T-cell (primary cell): ENCODE results near the gene PLCG1. TPM values are rescaled to one million over a fixed set of nuclear protein-coding genes. Genes with fewer than 3 reads are reported as not detected.

Experiments
- ATAC-seq, 4 experiments: fragments of 200-7000 bp in 3 of 4; fragments of 150-1000 bp in 1 of 4; cut with Tn5 transposase; replicated peaks in 1 of 4; 1 replicate in 3 of 4; 2 replicates in 1 of 4; pipeline ENCODE4 v1.10.0; 2021; ENCODE audit warnings: moderate library complexity in 3 of 4, mild to moderate bottlenecking in 2 of 4, moderate number of reproducible peaks in 1 of 4
- CTCF ChIA-PET, 2 donors: fragments of 300-600 bp; sonication (Branson Sonifier 250); formaldehyde crosslinking; loops; one replicate each; lab custom pipeline; 2022; ENCODE audit warnings: antibody characterized with exemption in 2 of 2; lab: Charles Lee
- POLR2A ChIA-PET, 2 donors: fragments of 300-600 bp; sonication (Branson Sonifier 250); formaldehyde crosslinking; loops; one replicate each; lab custom pipeline; 2022; ENCODE audit warnings: antibody characterized with exemption in 2 of 2; lab: Charles Lee
- DNase-seq, 35 experiments: peaks; one replicate each; pipeline versions ENCODE4 v3.0.0 to v3.0.0-alpha.2; 2013 to 2023
- H3K27ac ChIP-seq: one replicate; pipeline ENCODE4 v1.5.1; 2013; ENCODE audit warnings: low read length
- H3K27me3 ChIP-seq, 2 experiments: replicated peaks in 1 of 2; 1 replicate in 1 of 2; 2 replicates in 1 of 2; pipeline versions ENCODE4 v1.6.1 to v1.7.0; 2013; ENCODE audit warnings: low read length in 1 of 2, mixed read lengths in 1 of 2; ENCODE audit not compliant: control insufficient read depth in 2 of 2, insufficient read depth in 2 of 2; ENCODE audit errors: extremely low read depth in 1 of 2
- H3K36me3 ChIP-seq, 2 donors: 1 replicate in 1 of 2; 2 replicates in 1 of 2; pipeline versions ENCODE4 v1.6.1 to v1.7.0; 2013; ENCODE audit warnings: low read length in 1 of 2; ENCODE audit not compliant: control insufficient read depth in 2 of 2, insufficient read depth in 1 of 2; ENCODE audit errors: extremely low read depth in 1 of 2
- H3K4me1 ChIP-seq, 2 experiments: 1 replicate in 1 of 2; 2 replicates in 1 of 2; pipeline versions ENCODE4 v1.6.1 to v1.7.0; 2013; ENCODE audit warnings: low read length in 2 of 2, mixed read lengths in 1 of 2; ENCODE audit not compliant: insufficient read depth in 2 of 2, control insufficient read depth in 1 of 2; ENCODE audit errors: extremely low read depth in 1 of 2
- H3K4me3 ChIP-seq, 2 donors: 1 replicate in 1 of 2; 2 replicates in 1 of 2; pipeline versions ENCODE4 v1.5.1 to v1.7.0; 2013; ENCODE audit warnings: mild to moderate bottlenecking in 2 of 2, low read length in 1 of 2, moderate library complexity in 1 of 2; ENCODE audit not compliant: control insufficient read depth in 1 of 2; ENCODE audit errors: extremely low read depth in 1 of 2
- H3K9me3 ChIP-seq: 2 replicates; pipeline ENCODE4 v1.7.0; 2013
- H3K27ac Mint-ChIP-seq, 2 donors: one replicate each; pipeline ENCODE4 v1.8.0; 2020 to 2021; ENCODE audit warnings: mild to moderate bottlenecking in 2 of 2, mixed read lengths in 2 of 2
- H3K27me3 Mint-ChIP-seq, 2 donors: one replicate each; pipeline ENCODE4 v1.8.0; 2021 to 2022; ENCODE audit warnings: mixed read lengths in 2 of 2
- H3K36me3 Mint-ChIP-seq: one replicate; pipeline ENCODE4 v1.8.0; 2021; ENCODE audit warnings: mixed read lengths
- H3K4me1 Mint-ChIP-seq, 3 donors: one replicate each; pipeline ENCODE4 v1.8.0; 2020 to 2022; ENCODE audit warnings: mixed read lengths in 3 of 3, mild to moderate bottlenecking in 1 of 3
- H3K4me3 Mint-ChIP-seq, 3 donors: one replicate each; pipeline ENCODE4 v1.8.0; 2020 to 2022; ENCODE audit warnings: mild to moderate bottlenecking in 3 of 3, mixed read lengths in 3 of 3, moderate library complexity in 3 of 3
- H3K9me3 Mint-ChIP-seq, 3 donors: one replicate each; pipeline ENCODE4 v1.8.0; 2020 to 2022; ENCODE audit warnings: mixed read lengths in 3 of 3
- WGBS: methylation state at CpG from one replicate; pipeline ENCODE4 v1.1.5; 2013; ENCODE audit warnings: missing lambda C conversion rate; ENCODE audit not compliant: insufficient coverage; 5-methylcytosine and 5-hydroxymethylcytosine counted together
- total RNA-seq, 35 experiments: library from RNA in 6 of 35; stranded (reverse) in 6 of 35; fragments of 120-200 nt in 1 of 35; gene quantifications; one replicate each; pipeline versions ENCODE4 v1.2.1 to v1.2.4 and lab custom pipeline; 2013 to 2026

The PLCG1 gene
- total RNA-seq, 5 donors from 2014 or later (not counting 1 experiment from before 2014, with no cell fraction given), result 390 to 589 (median 444) TPM

DNA sequence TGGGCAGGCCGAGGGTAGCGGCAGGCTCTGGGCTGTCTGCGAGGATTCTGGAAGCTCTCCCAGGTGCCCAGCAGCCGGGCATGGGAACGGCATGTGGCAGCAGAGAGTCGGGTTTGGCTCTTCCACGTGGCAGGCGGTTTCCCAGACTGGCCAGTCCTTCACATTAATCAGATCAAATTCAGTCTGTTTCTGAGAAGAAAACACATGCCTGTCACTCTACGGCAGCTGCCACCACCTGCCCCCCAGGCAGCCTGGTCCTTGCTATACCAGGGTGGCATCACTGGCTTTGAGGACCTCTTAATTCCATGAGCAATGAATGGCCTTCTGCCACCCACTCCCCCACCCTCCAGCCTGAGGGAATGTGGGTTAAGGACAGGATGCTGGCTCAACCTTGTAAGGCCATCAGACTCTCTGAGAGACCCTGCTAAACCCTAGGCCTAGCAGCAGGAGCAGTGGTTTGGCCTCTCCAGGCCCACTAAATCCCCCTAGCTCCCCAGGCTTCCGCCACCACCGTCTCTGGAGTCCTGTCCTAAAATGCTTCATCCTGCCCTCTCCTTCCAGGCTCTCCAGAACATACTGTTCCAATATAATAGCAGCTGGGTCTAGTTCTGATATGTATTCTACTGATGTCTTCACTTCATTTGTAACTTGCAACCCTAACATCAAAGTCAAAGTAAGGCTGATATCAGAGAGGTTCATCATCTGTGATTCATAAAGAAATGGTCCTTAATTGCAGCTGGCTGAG lies 47.8 kb downstream of the PLCG1 start:
- Mint-ChIP-seq H3K4me1 (peaks cover 8 to 16% (median 13%) of the 10 kb centered on the region in 3 donors), H3K27ac (no peak overlapping the region), H3K36me3 (peaks cover 7% of the 10 kb centered on the region), H3K27me3 (no peaks in the 10 kb centered on the region), H3K4me3 (no peak overlapping the region), H3K9me3 (peaks cover 0 to 4% (median 0%) of the 10 kb centered on the region in 3 donors)
- ChIA-PET POLR2A (no interaction called here), CTCF (interaction anchor here in 1 of 2 donors (0.5 kb wide), 1 partner anchor 210 kb away, joined by 3 read pairs; no protein-coding TSS in a partner anchor)
- ATAC-seq (no peak), DNase-seq (peak in 1 of 35 experiments; percentile 19)
- H3K27me3 ChIP-seq, result no peaks in the 10 kb centered on the region
- 94% methylated on average over 7 of the region's 11 CpGs for WGBS
- H3K27ac ChIP-seq, result no peak overlapping the region
- H3K4me3 ChIP-seq, result no peak overlapping the region
- H3K4me1 ChIP-seq, result peaks cover 0 to 6% of the 10 kb centered on the region in 2 experiments
- no peaks in the 10 kb centered on the region for H3K9me3 ChIP-seq
- no peaks in the 10 kb centered on the region for H3K36me3 ChIP-seq

DNA sequence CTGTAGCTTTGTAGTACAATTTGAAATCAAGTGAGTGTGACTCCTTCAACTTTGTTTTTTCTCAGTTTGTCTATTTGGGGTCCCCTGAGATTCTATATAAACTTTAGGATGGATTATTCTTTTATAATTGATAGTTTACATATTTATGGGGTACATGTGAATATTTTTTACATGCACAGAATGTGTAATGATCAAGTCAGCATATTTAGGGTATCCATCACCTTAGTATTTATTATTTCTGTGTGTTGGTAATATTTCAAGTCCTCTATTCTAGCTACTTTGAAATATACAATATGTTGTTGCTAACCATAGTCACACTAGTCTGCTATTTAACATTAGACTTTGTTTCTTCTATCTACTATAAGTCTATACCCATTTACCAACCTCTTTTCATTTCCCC lies 50.3 kb downstream of the PLCG1 start:
- H3K36me3 Mint-ChIP-seq, result peaks cover 21% of the 10 kb centered on the region
- ChIA-PET POLR2A (interaction anchor here (0.6 to 0.7 kb wide), 4 partner anchors 34 to 57 kb away, joined by 3 to 8 read pairs (median 6); no protein-coding TSS in a partner anchor), CTCF (interaction anchor here in 1 of 2 donors (0.7 kb wide), 1 partner anchor 221 kb away, joined by 4 read pairs; no protein-coding TSS in a partner anchor)
- H3K4me3 ChIP-seq, result no peak overlapping the region
- peaks cover 0 to under 1% of the 10 kb centered on the region in 2 experiments for H3K4me1 ChIP-seq
- H3K27ac ChIP-seq, result no peak overlapping the region
- ATAC-seq (no peak), DNase-seq (no peak)
- H3K4me3 Mint-ChIP-seq, result no peak overlapping the region
- no peaks in the 10 kb centered on the region for H3K36me3 ChIP-seq
- peaks cover 0 to 5% (median under 1%) of the 10 kb centered on the region in 3 donors for H3K4me1 Mint-ChIP-seq
- H3K9me3 ChIP-seq, result no peaks in the 10 kb centered on the region
- no peaks in the 10 kb centered on the region for H3K27me3 ChIP-seq
- no peaks in the 10 kb centered on the region for H3K27me3 Mint-ChIP-seq
- H3K9me3 Mint-ChIP-seq, result peaks cover 12 to 16% (median 15%) of the 10 kb centered on the region in 3 donors
- no peak overlapping the region for H3K27ac Mint-ChIP-seq

DNA sequence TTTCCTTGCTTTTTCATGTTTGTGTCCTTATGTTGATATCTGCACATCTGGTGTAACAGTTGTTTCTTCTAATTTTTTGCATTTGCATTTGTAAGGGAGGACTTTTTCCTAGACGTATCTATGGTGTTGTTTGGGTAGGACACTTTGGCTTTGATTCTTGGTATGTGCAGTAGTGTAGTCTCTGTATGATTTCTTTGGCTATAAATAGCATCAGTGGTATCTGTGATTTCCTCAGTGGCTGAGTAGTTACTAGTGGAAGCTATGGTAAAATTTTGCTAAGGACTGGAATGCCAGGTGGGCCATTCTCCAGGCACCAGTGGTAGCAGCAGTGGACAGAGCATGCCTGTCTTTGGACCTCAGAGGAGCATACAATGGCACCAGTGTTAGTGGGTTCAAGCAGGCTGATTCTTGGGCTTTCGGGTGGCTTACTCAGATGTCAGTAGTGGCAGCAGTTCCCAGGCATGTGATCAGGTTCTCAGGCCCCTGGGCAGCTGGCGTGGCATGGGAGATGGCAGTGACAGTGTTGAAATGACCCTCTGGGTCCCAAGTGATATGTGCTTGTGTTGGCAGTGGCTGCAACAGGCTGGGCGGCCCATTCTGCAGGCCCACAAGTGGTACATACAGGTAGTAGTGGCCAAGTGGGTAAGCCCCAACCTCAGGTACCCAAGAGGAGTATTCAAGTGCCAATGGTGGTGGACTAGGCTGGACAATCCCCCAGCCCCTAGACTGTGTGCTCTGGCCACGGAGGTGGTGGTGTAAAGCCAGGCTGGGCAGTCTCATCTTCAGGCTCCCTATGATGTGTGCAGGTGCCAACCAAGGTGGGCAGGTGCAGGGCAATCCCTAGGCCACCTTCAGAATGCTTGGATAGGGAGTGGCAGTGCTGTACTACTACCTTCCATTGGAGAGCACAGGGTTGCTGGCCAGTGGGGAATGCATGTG lies 54.5 kb downstream of the PLCG1 start:
- DNase-seq (no peak), ATAC-seq (no peak)
- no peaks in the 10 kb centered on the region for H3K9me3 ChIP-seq
- no peaks in the 10 kb centered on the region for H3K27me3 ChIP-seq
- WGBS, result 94% methylated on average over 5 of the region's 5 CpGs
- H3K4me3 ChIP-seq, result no peak overlapping the region
- POLR2A ChIA-PET, result interaction anchor here in 1 of 2 donors (0.6 kb wide), 1 partner anchor 20 kb away, joined by 3 read pairs; no protein-coding TSS in a partner anchor
- Mint-ChIP-seq H3K36me3 (peaks cover 27% of the 10 kb centered on the region), H3K9me3 (peaks cover 12 to 18% (median 16%) of the 10 kb centered on the region in 3 donors), H3K27me3 (no peaks in the 10 kb centered on the region), H3K4me1 (peaks cover 0 to 2% (median 0%) of the 10 kb centered on the region in 3 donors), H3K27ac (no peak overlapping the region), H3K4me3 (no peak overlapping the region)
- no peak overlapping the region for H3K27ac ChIP-seq
- CTCF ChIA-PET, result interaction anchor here in 1 of 2 donors (1.2 kb wide), 1 partner anchor 41 kb away, joined by 3 read pairs; no protein-coding TSS in a partner anchor
- no peaks in the 10 kb centered on the region for H3K36me3 ChIP-seq
- no peaks in the 10 kb centered on the region for H3K4me1 ChIP-seq

DNA sequence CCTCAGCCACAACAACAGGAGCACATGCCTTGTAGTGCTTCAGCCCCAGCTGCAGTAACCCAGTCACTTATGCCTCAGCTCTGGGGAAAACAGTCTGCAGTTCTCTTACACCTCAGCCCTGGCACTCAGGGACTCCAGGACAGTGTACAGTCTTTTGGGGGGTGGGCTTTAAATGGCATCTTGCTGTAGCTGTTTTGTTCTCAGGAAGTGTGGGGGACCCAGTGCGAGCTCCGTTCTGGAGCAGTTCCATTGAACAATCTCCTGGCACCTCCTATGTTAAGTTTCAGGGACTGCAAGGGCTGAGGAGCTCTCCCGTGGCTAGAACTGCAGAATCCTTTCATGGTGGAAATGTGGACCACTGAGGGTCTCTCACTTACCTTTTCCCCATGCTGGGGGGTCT lies 55.2 kb downstream of the PLCG1 start:
- no peaks in the 10 kb centered on the region for H3K36me3 ChIP-seq
- Mint-ChIP-seq H3K36me3 (peaks cover 27% of the 10 kb centered on the region), H3K27ac (no peak overlapping the region), H3K4me3 (no peak overlapping the region), H3K9me3 (peaks cover 12 to 18% (median 16%) of the 10 kb centered on the region in 3 donors), H3K27me3 (no peaks in the 10 kb centered on the region), H3K4me1 (peaks cover 0 to 2% (median 0%) of the 10 kb centered on the region in 3 donors)
- H3K9me3 ChIP-seq, result no peaks in the 10 kb centered on the region
- no peak for DNase-seq
- H3K27ac ChIP-seq, result no peak overlapping the region
- H3K27me3 ChIP-seq, result no peaks in the 10 kb centered on the region
- ChIA-PET POLR2A (no interaction called here), CTCF (no interaction called here)
- WGBS, result no CpG with 5 or more reads among the region's 3 CpGs
- ATAC-seq, result no peak
- no peak overlapping the region for H3K4me3 ChIP-seq
- no peaks in the 10 kb centered on the region for H3K4me1 ChIP-seq

DNA sequence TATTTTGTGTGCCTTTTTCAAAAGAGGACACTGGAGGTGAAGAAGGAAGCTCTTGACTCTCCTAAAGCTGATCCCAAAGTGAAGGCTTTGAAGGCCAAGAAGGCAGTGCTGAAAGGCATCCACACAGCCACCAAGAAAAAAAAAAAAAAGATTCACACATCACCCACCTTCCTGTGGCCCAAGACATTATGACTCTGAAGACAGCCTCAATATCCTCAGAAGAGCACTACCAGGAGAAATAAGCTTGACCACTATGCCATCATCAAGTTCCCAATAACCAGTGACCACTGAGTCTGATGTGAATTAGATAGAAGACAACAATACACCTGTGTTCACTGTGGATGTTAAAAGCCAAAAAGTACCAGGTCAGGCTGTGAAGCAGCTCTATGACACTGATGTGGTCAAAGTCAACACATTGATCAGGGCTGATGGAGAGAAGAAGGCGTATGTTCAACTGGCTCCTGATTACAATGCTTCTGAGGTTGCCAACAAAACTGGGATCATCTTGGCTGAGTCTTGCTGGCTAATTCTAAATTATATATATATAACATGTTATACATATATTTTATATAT lies 59.4 kb downstream of the PLCG1 start:
- Mint-ChIP-seq H3K36me3 (peaks cover 36% of the 10 kb centered on the region), H3K27ac (no peak overlapping the region), H3K4me1 (peaks cover 0 to 2% (median 0%) of the 10 kb centered on the region in 3 donors), H3K27me3 (no peaks in the 10 kb centered on the region), H3K9me3 (peaks cover 8 to 16% (median 8%) of the 10 kb centered on the region in 3 donors), H3K4me3 (no peak overlapping the region)
- DNase-seq, result no peak
- Histone ChIP-seq H3K9me3 (no peaks in the 10 kb centered on the region), H3K27ac (no peak overlapping the region), H3K36me3 (no peaks in the 10 kb centered on the region), H3K4me1 (no peaks in the 10 kb centered on the region), H3K27me3 (no peaks in the 10 kb centered on the region), H3K4me3 (no peak overlapping the region)
- ATAC-seq, result no peak
- ChIA-PET POLR2A (interaction anchor here in 1 of 2 donors (0.6 kb wide), 2 partner anchors 73 to 144 kb away, joined by 3 to 5 read pairs; no protein-coding TSS in a partner anchor), CTCF (interaction anchor here (0.6 to 0.7 kb wide), 3 partner anchors 9 to 97 kb away, joined by 3 to 4 read pairs (median 4); no protein-coding TSS in a partner anchor)
- no CpG with 5 or more reads among the region's 1 CpG for WGBS
